ENCODE results near the gene FANCE. TPM values are rescaled to one million over a fixed set of nuclear protein-coding genes. Genes with fewer than 3 reads are reported as not detected.

The FANCE gene
- total RNA-seq, 1 experiment from 2014 or later: 10.9 TPM

DNA sequence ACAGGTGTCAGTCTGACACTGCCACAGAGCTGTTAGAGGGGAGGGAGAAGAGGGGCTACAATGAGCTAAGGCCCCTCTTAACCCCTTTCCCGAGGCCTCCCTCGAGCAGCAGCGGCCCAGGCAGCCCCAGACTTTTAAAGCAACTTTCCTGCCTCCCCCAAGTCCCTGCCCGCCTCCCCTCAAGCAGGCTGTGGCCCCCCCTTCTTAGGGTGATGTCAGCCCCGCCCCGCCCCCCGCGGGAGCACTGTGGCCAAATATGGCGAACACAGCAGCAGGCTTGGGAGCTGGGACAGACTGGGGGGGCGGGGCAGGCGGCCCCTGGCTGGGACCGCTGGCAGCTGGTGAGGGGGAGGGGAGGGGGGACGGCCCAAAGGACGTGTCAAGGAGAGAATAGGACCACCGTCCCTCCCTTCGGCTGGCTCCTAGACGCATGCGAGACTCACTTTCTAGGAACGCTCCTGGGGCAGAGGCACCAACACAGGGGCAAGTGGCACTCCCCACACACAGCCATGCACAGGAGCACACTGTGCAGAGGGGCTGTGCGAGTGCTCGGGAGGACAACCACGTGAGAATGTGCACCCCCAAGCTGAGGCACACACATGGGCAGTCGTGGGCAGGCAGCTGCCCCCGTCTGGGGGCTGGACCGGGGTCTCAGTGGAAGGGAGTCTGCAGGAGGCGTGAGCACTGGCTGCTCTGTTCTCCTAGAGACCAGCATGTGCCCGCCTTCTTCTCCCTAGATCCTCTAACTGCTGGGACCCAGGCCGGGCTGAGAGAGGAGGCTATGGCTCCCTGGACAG lies 38.1 kb downstream of the FANCE start:
- DNase-seq: peak; percentile 88 to 92
- peak overlapping the region; percentile 66 for H3K27ac ChIP-seq
- H3K9me3 ChIP-seq (replicated peaks): no peaks in the 10 kb centered on the region
- H3K27me3 ChIP-seq: no peaks in the 10 kb centered on the region
- peak overlapping the region; percentile 51 for H3K4me3 ChIP-seq
- peaks cover 61% of the 10 kb centered on the region for H3K4me1 ChIP-seq
- no peaks in the 10 kb centered on the region for H3K36me3 ChIP-seq

- H3K27ac ChIP-seq: peak overlapping the region; percentile 66
- DNase-seq: no peak
These were observed 38.9 kb downstream of the FANCE start for GRCh38 chr6:35490821-35491557.

GRCh38 chr6:35491558-35492257 lies 39.6 kb downstream of the FANCE start:
- H3K36me3 ChIP-seq: no peaks in the 10 kb centered on the region
- no peaks in the 10 kb centered on the region for H3K27me3 ChIP-seq
- no peaks in the 10 kb centered on the region for H3K9me3 ChIP-seq (replicated peaks)
- no peak overlapping the region for H3K27ac ChIP-seq
- peaks cover 46% of the 10 kb centered on the region for H3K4me1 ChIP-seq
- H3K4me3 ChIP-seq: no peak overlapping the region
- no peak for DNase-seq

More at GRCh38 chr6:35490821-35491557, 38.9 kb downstream of the FANCE start:
- Histone ChIP-seq H3K4me3 (peak overlapping the region; percentile 51), H3K4me1 (peaks cover 53% of the 10 kb centered on the region), H3K9me3 (replicated peaks) (no peaks in the 10 kb centered on the region), H3K27me3 (no peaks in the 10 kb centered on the region), H3K36me3 (no peaks in the 10 kb centered on the region)

- Histone ChIP-seq H3K4me1 (peaks cover 42% of the 10 kb centered on the region), H3K27ac (peak overlapping the region; percentile 27), H3K9me3 (replicated peaks) (no peaks in the 10 kb centered on the region), H3K27me3 (no peaks in the 10 kb centered on the region), H3K4me3 (no peak overlapping the region), H3K36me3 (no peaks in the 10 kb centered on the region)
- peak; percentile 49 to 64 for DNase-seq
These were observed 40.3 kb downstream of the FANCE start for GRCh38 chr6:35492258-35492973.

- no peak overlapping the region for H3K4me3 ChIP-seq
- no peaks in the 10 kb centered on the region for H3K27me3 ChIP-seq
- no peak overlapping the region for H3K27ac ChIP-seq
- peaks cover 40% of the 10 kb centered on the region for H3K4me1 ChIP-seq
- DNase-seq: no peak
- H3K36me3 ChIP-seq: no peaks in the 10 kb centered on the region
- H3K9me3 ChIP-seq (replicated peaks): no peaks in the 10 kb centered on the region
These were observed 40.8 kb downstream of the FANCE start for GRCh38 chr6:35492974-35493284.

- Histone ChIP-seq H3K36me3 (no peaks in the 10 kb centered on the region), H3K9me3 (replicated peaks) (no peaks in the 10 kb centered on the region), H3K27ac (no peak overlapping the region), H3K27me3 (no peaks in the 10 kb centered on the region), H3K4me3 (no peak overlapping the region), H3K4me1 (peaks cover 37% of the 10 kb centered on the region)
- no peak for DNase-seq
These were observed 41.3 kb downstream of the FANCE start for GRCh38 chr6:35493307-35493983.

DNA sequence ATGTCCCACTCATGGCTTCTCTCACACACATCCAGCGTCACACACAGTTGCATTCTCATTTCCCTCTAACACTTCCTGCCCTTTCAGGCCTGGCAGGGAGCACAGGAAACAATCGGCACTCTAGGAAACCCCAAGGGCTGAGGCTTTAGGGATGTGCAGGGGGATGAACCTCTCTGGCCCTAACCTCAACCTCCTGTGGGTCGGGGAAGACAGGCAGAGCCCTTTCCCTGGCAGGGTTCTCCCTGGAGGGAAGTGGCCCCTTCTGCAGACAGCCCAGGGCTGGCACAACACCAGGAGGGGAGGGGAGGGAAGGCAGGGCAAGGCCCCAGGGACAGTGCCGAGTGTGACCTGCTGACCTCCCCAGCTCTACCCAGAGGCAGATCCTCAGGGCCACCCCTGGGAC lies 42.0 kb downstream of the FANCE start:
- Histone ChIP-seq H3K27me3 (no peaks in the 10 kb centered on the region), H3K4me1 (peaks cover 36% of the 10 kb centered on the region), H3K9me3 (replicated peaks) (no peaks in the 10 kb centered on the region), H3K4me3 (no peak overlapping the region), H3K27ac (no peak overlapping the region), H3K36me3 (no peaks in the 10 kb centered on the region)
- no peak for DNase-seq

DNA sequence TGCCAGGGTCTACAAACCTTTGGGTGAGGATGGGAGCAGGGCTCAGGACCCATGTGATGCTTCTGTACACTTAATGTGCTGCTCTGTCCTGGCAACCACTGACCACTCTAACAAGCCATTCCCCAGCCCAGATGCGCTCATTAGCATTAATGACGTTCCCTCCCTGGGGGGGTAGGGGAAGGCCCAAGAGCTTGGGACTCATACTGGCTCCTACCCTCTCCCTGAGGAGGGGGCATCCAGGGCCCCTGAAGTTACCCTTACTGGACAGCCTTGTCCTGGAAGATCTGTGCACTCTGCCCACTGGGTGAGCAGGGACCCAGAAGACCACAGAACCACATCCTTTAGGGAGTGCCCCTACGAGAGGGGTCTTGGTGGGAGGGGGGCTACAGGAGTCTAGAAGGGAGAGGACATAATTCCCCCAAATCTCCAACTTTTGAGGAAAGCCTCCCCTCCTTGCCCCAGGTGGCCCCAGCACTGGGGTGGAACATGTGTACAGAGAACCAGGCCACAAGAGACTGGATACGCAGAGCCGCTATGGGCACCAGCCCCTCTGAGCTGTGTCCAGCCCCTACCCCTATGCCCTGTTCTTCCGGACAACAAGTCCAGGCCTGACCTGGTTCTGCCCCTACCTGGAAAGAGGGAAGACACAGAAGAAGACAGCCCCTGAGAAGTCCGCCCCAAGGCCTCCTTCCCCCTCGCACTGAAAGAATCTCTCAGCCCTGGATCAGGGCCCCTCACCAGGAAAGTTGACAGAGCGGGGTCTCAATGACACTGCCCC lies 43.3 kb downstream of the FANCE start:
- H3K36me3 ChIP-seq: no peaks in the 10 kb centered on the region
- no peak overlapping the region for H3K27ac ChIP-seq
- peak overlapping the region; percentile 73 for H3K4me3 ChIP-seq
- peaks cover 33% of the 10 kb centered on the region for H3K4me1 ChIP-seq
- no peak for DNase-seq
- H3K27me3 ChIP-seq: no peaks in the 10 kb centered on the region
- H3K9me3 ChIP-seq (replicated peaks): no peaks in the 10 kb centered on the region

DNA sequence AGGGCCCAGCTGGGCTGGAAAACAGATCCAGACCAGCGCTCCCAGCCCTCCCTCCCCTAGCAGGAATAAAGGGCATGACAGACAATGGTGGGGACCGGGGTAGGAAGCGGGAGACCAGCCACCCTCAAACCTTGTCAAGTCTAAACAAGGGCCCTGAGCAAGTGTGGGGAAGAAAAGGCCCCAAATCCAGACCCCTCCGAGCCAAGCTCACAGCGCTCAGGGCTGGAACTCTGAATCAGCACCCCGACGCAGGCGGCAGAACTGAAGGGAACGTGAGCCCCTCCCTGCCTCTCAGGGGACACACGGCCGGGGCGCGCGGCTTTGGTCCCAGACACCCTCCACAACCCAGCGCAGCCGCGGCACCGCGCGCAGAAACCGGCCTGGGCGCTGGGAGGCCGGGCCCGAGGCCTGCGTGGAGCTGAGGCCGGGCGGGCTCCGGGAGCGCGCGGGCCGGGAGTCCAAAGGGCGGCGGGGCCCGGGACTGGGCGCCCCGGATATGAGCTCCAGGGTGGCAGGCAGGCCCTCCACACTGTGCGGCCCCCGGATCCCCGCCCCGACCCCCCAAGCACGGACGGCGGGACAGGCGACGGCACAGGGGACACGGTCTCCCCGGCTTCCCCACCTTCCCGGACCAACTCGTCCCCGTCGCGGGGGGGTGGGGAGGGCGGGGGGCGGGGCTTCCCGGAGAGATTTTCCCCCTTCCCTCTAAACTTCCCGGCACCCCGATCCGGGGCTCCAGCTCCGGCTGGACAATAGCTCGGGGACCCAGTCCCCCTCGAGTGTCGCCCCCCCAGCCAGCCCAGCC lies 44.1 kb downstream of the FANCE start:
- Histone ChIP-seq H3K36me3 (no peaks in the 10 kb centered on the region), H3K27ac (no peak overlapping the region; the same call in 1 of the 2 replicates), H3K4me1 (peaks cover 33% of the 10 kb centered on the region), H3K9me3 (replicated peaks) (no peaks in the 10 kb centered on the region), H3K4me3 (peak overlapping the region; percentile 73), H3K27me3 (no peaks in the 10 kb centered on the region)
- DNase-seq: peak; percentile 46 to 55

GRCh38 chr6:35496841-35497570 lies 44.9 kb downstream of the FANCE start, which contains the start of gene TEAD3:
Gene TEAD3 (minus strand): TSS chr6:35497079.
- peak within 1 kb of the TSS; percentile 83 for H3K27ac ChIP-seq
- peak within 1 kb of the TSS; percentile 73 for H3K4me3 ChIP-seq
- H3K9me3 ChIP-seq (replicated peaks): no peaks in the 10 kb centered on the region
- no peaks in the 10 kb centered on the region for H3K27me3 ChIP-seq
- peak; percentile 60 to 68 for DNase-seq
- peaks cover 25% of the 10 kb centered on the region for H3K4me1 ChIP-seq
- H3K36me3 ChIP-seq: no peaks in the 10 kb centered on the region

GRCh38 chr6:35497571-35498421 lies 45.7 kb downstream of the FANCE start:
- DNase-seq: peak; percentile 56 to 60

More at GRCh38 chr6:35497571-35498421, 45.7 kb downstream of the FANCE start:
- H3K27ac ChIP-seq: peak overlapping the region; percentile 83
- H3K4me3 ChIP-seq: peak overlapping the region; percentile 73
- H3K36me3 ChIP-seq: no peaks in the 10 kb centered on the region
- no peaks in the 10 kb centered on the region; the same call in 1 of the 2 replicates for H3K27me3 ChIP-seq
- H3K4me1 ChIP-seq: peaks cover 17% of the 10 kb centered on the region
- H3K9me3 ChIP-seq (replicated peaks): no peaks in the 10 kb centered on the region
